HG03135 (cell line): ENCODE measurements around the gene RRAGA.
"Not testable (repeated sequence)": the region's sequence is repeated elsewhere in the genome, so short reads cannot be mapped to it uniquely, and the experiment has no call there.

Source experiments
- ATAC-seq: cut with Tn5 transposase; IDR thresholded peaks from one replicate; pipeline ENCODE4 v1.9.1; 2021; ENCODE audit warnings: mild to moderate bottlenecking, moderate library complexity; ENCODE audit not compliant: unreplicated experiment

RRAGA gene

DNA sequence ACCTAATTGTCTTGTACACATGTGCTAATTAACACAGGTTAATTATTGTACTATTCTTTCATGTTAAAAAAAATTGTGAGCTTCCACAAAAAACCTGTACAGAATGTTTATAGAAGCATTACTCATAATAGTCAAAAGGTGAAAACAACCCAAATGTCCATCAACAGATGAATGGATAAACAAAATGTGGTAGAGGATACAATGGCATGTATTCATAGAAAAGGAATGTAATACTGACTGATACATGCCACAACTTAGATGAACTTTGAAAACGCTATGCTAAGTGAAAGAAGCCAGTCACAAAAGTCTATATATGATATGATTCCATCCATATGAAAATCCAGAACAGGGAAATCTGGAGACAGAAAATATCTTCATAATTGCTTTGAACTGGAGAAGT lies 25.6 kb downstream of the RRAGA start:
- no peak for ATAC-seq

DNA sequence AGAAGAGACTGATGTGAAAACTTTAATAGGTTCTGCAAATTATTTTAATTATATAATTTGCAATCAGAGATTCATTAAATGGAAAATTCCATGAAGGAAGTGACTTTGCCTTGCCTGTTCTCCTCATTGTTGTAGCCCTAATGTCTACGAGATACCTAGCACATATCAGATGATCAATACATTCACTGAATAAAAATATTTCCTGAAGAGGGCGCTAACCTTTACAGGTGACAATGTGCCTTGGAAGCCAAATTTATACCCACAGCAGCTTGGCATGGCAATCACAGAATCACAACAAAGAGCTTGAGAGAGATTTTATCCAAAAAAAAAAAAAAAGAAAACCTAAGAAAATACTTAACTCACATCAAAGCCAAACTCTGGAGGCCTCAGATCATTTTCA lies 36.1 kb downstream of the RRAGA start:
- ATAC-seq: no peak

DNA sequence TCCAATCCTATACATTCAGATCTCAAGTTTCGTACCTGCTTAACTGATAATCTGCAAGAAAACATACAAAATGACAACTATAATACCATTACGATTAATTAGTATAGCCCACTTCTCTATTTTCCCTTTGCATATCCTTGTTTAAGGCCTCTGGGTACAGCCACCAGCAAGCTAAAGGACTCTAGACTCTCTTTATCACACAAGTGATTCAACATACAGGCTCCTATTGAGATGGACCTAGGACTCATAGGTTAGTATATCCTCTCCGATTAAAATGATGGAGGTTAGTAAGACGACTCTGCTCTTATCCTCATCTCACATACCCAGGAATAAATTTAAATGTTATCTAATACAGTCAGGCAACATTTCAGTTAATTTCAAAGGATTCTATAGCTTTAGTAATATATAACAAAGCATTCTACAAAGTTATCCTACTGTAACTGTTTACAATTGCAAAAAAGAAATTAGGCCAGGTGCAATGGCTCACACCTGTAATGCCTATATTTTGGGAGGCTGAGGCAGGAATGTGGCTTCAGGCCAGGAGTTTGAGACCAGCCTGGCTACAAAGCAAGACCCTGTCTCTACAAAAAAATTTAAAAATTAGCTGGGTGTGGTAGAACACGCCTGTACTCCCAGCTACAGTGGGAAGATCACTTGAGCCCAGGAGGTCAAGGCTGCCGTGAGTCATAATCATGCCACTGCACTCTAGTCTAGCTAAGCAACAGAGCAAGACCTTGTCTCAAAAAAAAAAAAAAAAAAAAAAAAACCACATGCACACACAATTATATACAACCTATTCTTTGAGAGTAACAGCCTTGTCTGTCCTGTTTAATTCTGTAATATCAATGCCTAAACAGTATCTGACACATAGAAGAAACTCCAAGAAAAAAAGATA lies 38.1 kb downstream of the RRAGA start:
- no peak for ATAC-seq

DNA sequence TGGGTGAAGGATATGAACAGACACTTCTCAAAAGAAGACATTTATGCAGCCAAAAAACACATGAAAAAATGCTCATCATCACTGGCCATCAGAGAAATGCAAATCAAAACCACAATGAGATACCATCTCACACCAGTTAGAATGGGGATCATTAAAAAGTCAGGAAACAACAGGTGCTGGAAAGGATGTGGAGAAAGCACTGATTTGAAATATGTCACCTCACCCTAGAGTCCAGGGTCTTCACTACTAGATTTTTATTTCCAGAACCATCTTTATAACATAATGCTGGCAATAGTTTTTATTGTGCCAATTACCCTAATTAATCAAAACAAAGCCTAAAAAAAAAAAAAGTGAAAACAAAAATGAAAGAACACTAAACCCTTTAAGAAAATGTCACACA lies 48.2 kb downstream of the RRAGA start:
- ATAC-seq: not testable (repeated sequence)
